ENCODE measurements around the gene DGKG. TPM values are rescaled to one million over a fixed set of nuclear protein-coding genes. Genes with fewer than 3 reads are reported as not detected.
A peak's percentile ranks its signal among the peaks of the same experiment; 100 is the strongest.

Gene DGKG
- total and polyA plus RNA-seq, 7 donors, result 3.6 to 12.1 (median 8.0) TPM

DNA sequence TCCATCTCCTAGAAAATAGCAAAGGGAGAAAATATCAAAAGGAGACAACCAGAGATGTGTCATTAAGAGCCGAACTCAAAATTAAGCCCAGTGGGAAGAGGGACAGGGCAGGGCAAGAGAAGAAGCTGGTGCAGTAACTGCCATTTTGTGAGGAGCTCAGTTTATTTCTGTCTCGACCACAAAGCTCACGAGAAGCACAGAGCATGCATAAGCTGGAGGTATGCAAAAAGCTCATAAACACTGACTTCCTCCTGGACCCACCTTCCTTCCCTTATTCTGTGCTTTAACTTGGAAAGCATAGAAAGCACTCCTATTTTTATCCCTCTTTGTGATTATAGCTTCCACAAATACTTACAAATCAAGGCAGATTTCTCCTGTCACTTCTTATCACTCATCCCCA lies 81.3 kb downstream of the DGKG start:
- Histone ChIP-seq H3K4me3 (no peak overlapping the region), H3K4me1 (no peaks in the 10 kb centered on the region), H3K27ac (no peak overlapping the region), H3K27me3 (ENCODE audit: insufficient read depth in 3 of 3, low read length in 2 of 3) (peaks cover 0 to 3% (median 1%) of the 10 kb centered on the region in 3 donors), H3K9me3 (no peaks in the 10 kb centered on the region), H3K36me3 (ENCODE audit: insufficient read depth in 1 of 2, low read depth in 1 of 2) (no peaks in the 10 kb centered on the region)
- TF ChIP-seq, protein P1, sequence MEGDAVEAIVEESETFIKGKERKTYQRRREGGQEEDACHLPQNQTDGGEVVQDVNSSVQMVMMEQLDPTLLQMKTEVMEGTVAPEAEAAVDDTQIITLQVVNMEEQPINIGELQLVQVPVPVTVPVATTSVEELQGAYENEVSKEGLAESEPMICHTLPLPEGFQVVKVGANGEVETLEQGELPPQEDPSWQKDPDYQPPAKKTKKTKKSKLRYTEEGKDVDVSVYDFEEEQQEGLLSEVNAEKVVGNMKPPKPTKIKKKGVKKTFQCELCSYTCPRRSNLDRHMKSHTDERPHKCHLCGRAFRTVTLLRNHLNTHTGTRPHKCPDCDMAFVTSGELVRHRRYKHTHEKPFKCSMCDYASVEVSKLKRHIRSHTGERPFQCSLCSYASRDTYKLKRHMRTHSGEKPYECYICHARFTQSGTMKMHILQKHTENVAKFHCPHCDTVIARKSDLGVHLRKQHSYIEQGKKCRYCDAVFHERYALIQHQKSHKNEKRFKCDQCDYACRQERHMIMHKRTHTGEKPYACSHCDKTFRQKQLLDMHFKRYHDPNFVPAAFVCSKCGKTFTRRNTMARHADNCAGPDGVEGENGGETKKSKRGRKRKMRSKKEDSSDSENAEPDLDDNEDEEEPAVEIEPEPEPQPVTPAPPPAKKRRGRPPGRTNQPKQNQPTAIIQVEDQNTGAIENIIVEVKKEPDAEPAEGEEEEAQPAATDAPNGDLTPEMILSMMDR (IDR thresholded peaks at IDR 0.05), result no peak
- intact Hi-C loops (cut with DNase I), result no loop called here
- DNase-seq (no peak), ATAC-seq (no peak)
- 49 to 66% (median 62%) methylated on average over 3 of the region's 3 CpGs for WGBS, 3 donors

DNA sequence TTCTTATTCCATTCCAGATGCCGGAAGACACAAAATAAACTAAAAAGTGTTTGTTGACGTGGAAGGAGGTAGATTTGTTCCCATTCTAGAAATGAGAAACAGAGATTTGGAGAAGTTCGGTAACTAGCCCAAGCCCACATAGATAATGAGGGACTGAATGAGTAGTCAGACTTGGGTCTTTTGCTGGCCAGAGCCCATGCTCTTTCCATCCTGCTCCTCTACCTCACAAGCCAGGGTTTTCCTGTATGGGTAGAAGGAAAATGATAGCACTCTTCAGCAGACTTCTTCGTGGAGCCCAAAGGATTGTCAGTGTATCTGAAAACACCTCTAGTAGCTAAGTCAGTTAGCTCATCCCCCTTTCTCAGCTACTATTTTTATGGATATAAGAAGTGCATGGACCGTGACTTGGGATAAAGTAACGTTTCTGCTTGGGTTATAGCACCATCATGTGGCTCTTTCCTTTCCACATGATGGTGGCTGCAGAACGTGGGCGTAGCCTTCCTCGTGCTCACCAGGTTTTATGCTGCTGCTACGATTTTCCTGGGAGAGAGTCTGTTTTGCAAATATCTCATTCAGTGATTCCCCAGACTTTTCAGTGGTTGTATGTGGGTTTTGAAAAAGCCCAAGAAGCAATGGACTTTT lies 84.6 kb downstream of the DGKG start:
- Histone ChIP-seq H3K4me3 (no peak overlapping the region), H3K9me3 (no peaks in the 10 kb centered on the region), H3K27me3 (ENCODE audit: insufficient read depth in 3 of 3, low read length in 2 of 3) (peaks cover 0 to 3% (median 0%) of the 10 kb centered on the region in 3 donors), H3K27ac (no peak overlapping the region), H3K36me3 (ENCODE audit: insufficient read depth in 1 of 2, low read depth in 1 of 2) (no peaks in the 10 kb centered on the region), H3K4me1 (no peaks in the 10 kb centered on the region)
- WGBS, 3 donors, result 34 to 35% (median 34%) methylated on average over 10 of the region's 10 CpGs
- ATAC-seq (peak; percentile 83 to 95 (median 84)), DNase-seq (no peak)
- intact Hi-C loops (cut with DNase I), result loop anchor here (1.0 to 5.0 kb wide), 2 partner anchors 294 to 295 kb away; no protein-coding TSS in a partner anchor
- TF ChIP-seq, protein P1 (IDR thresholded peaks at IDR 0.05), result peak; percentile 70

DNA sequence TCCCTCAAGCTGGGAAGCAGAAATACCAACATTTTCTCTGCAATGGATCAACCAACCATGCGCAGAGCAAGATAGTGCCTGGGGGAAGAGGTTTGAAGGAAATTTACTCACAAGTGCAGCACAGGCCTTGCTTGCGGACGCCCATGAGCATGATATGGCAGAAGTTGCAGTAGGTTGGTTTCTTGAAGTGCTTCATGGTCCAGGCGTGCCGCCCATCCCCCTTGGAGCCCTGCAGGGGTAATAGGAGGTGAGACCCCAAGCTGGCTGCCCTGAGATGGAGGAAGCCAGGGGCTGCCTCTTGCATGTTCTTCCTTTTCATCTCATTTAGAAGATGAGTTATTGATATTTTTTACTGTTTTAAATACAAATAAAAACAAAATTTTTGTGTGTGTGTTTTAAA lies 86.6 kb downstream of the DGKG start:
- WGBS, 3 donors, result 94 to 98% (median 96%) methylated on average over 5 of the region's 5 CpGs
- TF ChIP-seq, protein P1 (IDR thresholded peaks at IDR 0.05), result no peak
- Histone ChIP-seq H3K4me3 (no peak overlapping the region), H3K27ac (no peak overlapping the region), H3K4me1 (no peaks in the 10 kb centered on the region), H3K36me3 (ENCODE audit: insufficient read depth in 1 of 2, low read depth in 1 of 2) (no peaks in the 10 kb centered on the region), H3K9me3 (no peaks in the 10 kb centered on the region), H3K27me3 (ENCODE audit: insufficient read depth in 3 of 3, low read length in 2 of 3) (peaks cover 0 to 3% (median 0%) of the 10 kb centered on the region in 3 donors)
- intact Hi-C loops (cut with DNase I), result loop anchor here in 1 of 2 donors (5.0 kb wide), 1 partner anchor 293 kb away; no protein-coding TSS in a partner anchor
- DNase-seq (no peak), ATAC-seq (no peak)

DNA sequence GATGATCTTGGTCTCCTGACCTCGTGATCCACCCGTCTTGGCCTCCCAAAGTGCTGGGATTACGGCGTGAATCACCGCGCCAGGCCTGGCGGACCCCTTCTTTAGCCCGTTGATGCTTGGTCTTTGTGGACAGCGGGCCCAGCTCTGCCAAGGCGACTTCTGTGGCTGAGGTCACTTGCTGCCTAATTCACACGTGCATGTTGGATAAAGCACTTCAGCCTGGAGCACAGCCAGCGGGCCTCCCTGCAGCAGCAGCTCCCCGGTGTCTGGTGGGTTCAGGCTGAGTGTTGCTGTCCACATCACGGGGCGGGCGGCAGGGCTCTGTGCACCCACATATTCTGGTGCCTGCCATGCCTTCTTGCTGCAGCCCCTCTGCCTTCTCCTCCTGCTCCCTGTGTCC lies 88.4 kb downstream of the DGKG start:
- no peak overlapping the region for H3K4me3 ChIP-seq
- no peak overlapping the region for H3K27ac ChIP-seq
- H3K9me3 ChIP-seq, result no peaks in the 10 kb centered on the region
- H3K4me1 ChIP-seq, result no peaks in the 10 kb centered on the region
- DNase-seq, result no peak
- H3K27me3 ChIP-seq (ENCODE audit: insufficient read depth in 3 of 3, low read length in 2 of 3), result peaks cover 0 to 3% (median 0%) of the 10 kb centered on the region in 3 donors
- no peaks in the 10 kb centered on the region for H3K36me3 ChIP-seq (ENCODE audit: insufficient read depth in 1 of 2, low read depth in 1 of 2)
- no peak for ATAC-seq
- 65 to 81% (median 67%) methylated on average over 15 to 16 of the region's 16 CpGs for WGBS, 3 donors
- intact Hi-C loops (cut with DNase I), result no loop called here
- TF ChIP-seq, protein P1 (IDR thresholded peaks at IDR 0.05), result no peak

DNA sequence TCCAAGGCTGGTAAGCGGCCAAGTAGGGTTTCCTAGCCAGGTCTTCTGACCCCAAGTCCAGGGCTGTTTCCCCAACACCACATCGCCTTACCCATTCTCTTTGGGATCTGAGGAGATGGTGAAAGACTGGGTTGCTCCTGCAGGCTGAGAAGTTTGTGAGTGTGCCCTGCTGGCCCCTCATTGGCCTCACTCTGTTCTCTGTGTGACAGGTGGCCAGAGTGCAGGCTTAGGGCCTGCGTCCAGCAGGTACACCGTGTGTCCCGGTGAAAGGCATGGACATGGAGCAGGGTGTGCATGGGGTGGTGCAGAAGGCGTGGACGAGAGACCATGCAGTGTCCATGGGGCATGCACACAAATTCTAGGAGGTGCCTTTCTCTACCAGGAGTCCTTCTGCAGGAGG lies 91.3 kb downstream of the DGKG start:
- TF ChIP-seq, protein P1 (IDR thresholded peaks at IDR 0.05), result no peak
- H3K9me3 ChIP-seq, result no peaks in the 10 kb centered on the region
- intact Hi-C loops (cut with DNase I), result no loop called here
- no peak overlapping the region for H3K27ac ChIP-seq
- H3K27me3 ChIP-seq (ENCODE audit: insufficient read depth in 3 of 3, low read length in 2 of 3), result no peaks in the 10 kb centered on the region
- ATAC-seq, result no peak
- H3K36me3 ChIP-seq (ENCODE audit: insufficient read depth in 1 of 2, low read depth in 1 of 2), result no peaks in the 10 kb centered on the region
- no peak overlapping the region for H3K4me3 ChIP-seq
- no peaks in the 10 kb centered on the region for H3K4me1 ChIP-seq
- WGBS, 3 donors, result 82 to 91% (median 89%) methylated on average over 7 of the region's 7 CpGs
- DNase-seq, result no peak

Data from psoas muscle (tissue), 8 donors.